Breast epithelium (tissue), 4 donors: Measurements from ENCODE around the gene RB1. TPM values are rescaled to one million over a fixed set of nuclear protein-coding genes. Genes with fewer than 3 reads are reported as not detected.

Experiments used
- DNase-seq, 2 donors: peaks; one replicate each; pipeline ENCODE4 v3.0.0-alpha.2; 2019; ENCODE audit warnings: low spot score in 2 of 2
- H3K27ac ChIP-seq, 2 donors: fragments of 200-600 bp; sonication (generic) in 1 of 2; one replicate each; pipeline ENCODE4 v1.5.1; 2016 to 2019; ENCODE audit warnings: mild to moderate bottlenecking in 1 of 2
- H3K27me3 ChIP-seq, 2 donors: fragments of 200-600 bp; sonication (generic) in 1 of 2; one replicate each; pipeline versions ENCODE4 v1.5.1 to v1.6.0; 2017 to 2019; ENCODE audit warnings: control low read depth in 1 of 2, mild to moderate bottlenecking in 1 of 2
- H3K36me3 ChIP-seq: fragments of 200-600 bp; one replicate; pipeline ENCODE4 v1.5.1; 2019
- H3K4me1 ChIP-seq, 2 donors: fragments of 200-600 bp; sonication (generic); one replicate each; pipeline ENCODE4 v1.5.1; 2016 to 2019; ENCODE audit warnings: control low read depth in 1 of 2
- H3K4me3 ChIP-seq, 3 donors: fragments of 200-600 bp; sonication (generic); 1 replicate in 2 of 3; 2 replicates in 1 of 3; pipeline ENCODE4 v1.5.1; 2016 to 2019; ENCODE audit warnings: mild to moderate bottlenecking in 3 of 3, moderate library complexity in 2 of 3
- H3K9me3 ChIP-seq, 2 donors: fragments of 200-600 bp; sonication (generic) in 1 of 2; one replicate each; pipeline ENCODE4 v1.5.1; 2016 to 2019; ENCODE audit warnings: control low read depth in 1 of 2
- CTCF ChIP-seq, 3 donors: fragments of 450-650 bp; IDR thresholded peaks; one replicate each; pipeline ENCODE4 v1.5.1; 2016 to 2017; ENCODE audit warnings: antibody characterized with exemption in 3 of 3, mild to moderate bottlenecking in 3 of 3, moderate library complexity in 3 of 3
- POLR2A ChIP-seq: fragments of 450-650 bp; IDR thresholded peaks from one replicate; pipeline ENCODE4 v1.6.1; 2016; ENCODE audit warnings: antibody characterized with exemption, mild to moderate bottlenecking, moderate library complexity
- POLR2AphosphoS5 ChIP-seq, 3 donors: sonication (generic); formaldehyde crosslinking; IDR thresholded peaks; one replicate each; pipeline ENCODE4 v1.6.1; 2017; ENCODE audit warnings: antibody characterized with exemption in 3 of 3
- intact Hi-C: fragments of 100-400 bp; cut with DNase I; formaldehyde crosslinking; loops from one replicate; pipeline ENCODE4 v1.15.1; 2023; ENCODE audit warnings: low total_unique reads
- total RNA-seq, 3 donors: library from RNA; depleted of rRNA; stranded (reverse); fragments of >200 nt; gene quantifications; one replicate each; pipeline ENCODE4 v1.1.0, GENCODE V29; 2016

Gene RB1
- total RNA-seq, 3 donors from 2014 or later = 24.0 to 45.2 (median 43.6) TPM

GRCh38 chr13:48511621-48512230, 208.2 kb downstream of the RB1 start:
- H3K27ac ChIP-seq = peak overlapping the region; percentile 17 to 22
- no peaks in the 10 kb centered on the region for H3K4me1 ChIP-seq
- no peaks in the 10 kb centered on the region for H3K27me3 ChIP-seq
- H3K36me3 ChIP-seq = no peaks in the 10 kb centered on the region
- no peaks in the 10 kb centered on the region for H3K9me3 ChIP-seq
- H3K4me3 ChIP-seq = peak overlapping the region in 1 of 3 donors; percentile 46
- DNase-seq = no peak
- intact Hi-C loops = no loop called here
- TF ChIP-seq POLR2AphosphoS5 (IDR thresholded peaks at IDR 0.05) (no peak), CTCF (IDR thresholded peaks at IDR 0.05) (no peak), POLR2A (no peak)

DNA sequence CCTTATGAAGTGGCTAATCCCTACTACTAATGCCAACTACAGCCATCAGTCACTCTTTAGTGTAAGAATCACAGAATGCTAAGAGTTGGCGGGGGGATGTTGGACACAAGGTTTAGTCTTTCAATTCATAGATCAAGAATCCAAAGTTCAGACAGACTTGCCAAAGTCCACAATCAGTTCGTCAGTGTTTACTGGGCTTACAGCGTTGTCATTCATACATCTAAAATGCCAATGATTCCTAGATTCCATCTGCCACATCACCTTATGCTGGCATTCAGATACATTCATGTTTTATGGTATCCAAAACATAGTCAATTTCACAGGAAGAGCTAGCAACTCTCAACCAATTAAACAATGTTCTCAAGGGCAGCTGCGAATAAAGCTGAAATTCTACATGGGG, 211.2 kb downstream of the RB1 start:
- Histone ChIP-seq H3K4me1 (no peaks in the 10 kb centered on the region), H3K27ac (no peak overlapping the region), H3K27me3 (no peaks in the 10 kb centered on the region), H3K4me3 (no peak overlapping the region), H3K36me3 (no peaks in the 10 kb centered on the region), H3K9me3 (no peaks in the 10 kb centered on the region)
- no peak for TF ChIP-seq CTCF (IDR thresholded peaks at IDR 0.05)
- TF ChIP-seq POLR2AphosphoS5 (IDR thresholded peaks at IDR 0.05) = no peak
- no peak for TF ChIP-seq POLR2A
- no peak for DNase-seq
- intact Hi-C loops = no loop called here

DNA sequence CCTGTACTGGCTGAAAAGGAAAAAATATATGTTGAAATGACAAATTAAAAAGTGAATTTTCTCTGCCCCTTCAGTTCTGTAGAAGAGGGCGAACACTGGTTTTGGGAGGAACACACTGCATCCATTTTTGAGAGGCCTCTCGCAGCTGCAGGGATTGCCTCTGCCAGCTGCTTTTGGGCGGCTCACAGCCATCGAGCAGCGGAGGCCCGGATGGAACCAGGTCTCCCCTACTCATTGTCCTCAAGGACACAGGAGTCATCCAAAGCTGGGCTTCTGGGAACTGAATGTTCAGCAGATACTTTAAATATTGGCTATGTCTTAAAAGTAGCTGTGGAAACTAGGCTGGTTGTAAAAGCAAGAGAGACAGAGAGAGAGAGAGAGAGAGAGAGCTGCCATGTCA, 212.2 kb downstream of the RB1 start:
- H3K4me3 ChIP-seq = no peak overlapping the region
- intact Hi-C loops = no loop called here
- H3K4me1 ChIP-seq = no peaks in the 10 kb centered on the region
- H3K36me3 ChIP-seq = no peaks in the 10 kb centered on the region
- H3K9me3 ChIP-seq = no peaks in the 10 kb centered on the region
- H3K27me3 ChIP-seq = no peaks in the 10 kb centered on the region
- TF ChIP-seq CTCF (IDR thresholded peaks at IDR 0.05) (no peak), POLR2AphosphoS5 (IDR thresholded peaks at IDR 0.05) (no peak), POLR2A (no peak)
- no peak for DNase-seq
- no peak overlapping the region for H3K27ac ChIP-seq

GRCh38 chr13:48518083-48518482, 214.5 kb downstream of the RB1 start:
- intact Hi-C loops = no loop called here
- DNase-seq = no peak
- Histone ChIP-seq H3K9me3 (no peaks in the 10 kb centered on the region), H3K4me3 (no peak overlapping the region), H3K27ac (no peak overlapping the region), H3K4me1 (no peaks in the 10 kb centered on the region), H3K27me3 (no peaks in the 10 kb centered on the region), H3K36me3 (no peaks in the 10 kb centered on the region)
- TF ChIP-seq POLR2AphosphoS5 (IDR thresholded peaks at IDR 0.05) (no peak), POLR2A (no peak), CTCF (IDR thresholded peaks at IDR 0.05) (no peak)

GRCh38 chr13:48526286-48526685, 222.7 kb downstream of the RB1 start:
- no peaks in the 10 kb centered on the region for H3K9me3 ChIP-seq
- DNase-seq = no peak
- H3K36me3 ChIP-seq = no peaks in the 10 kb centered on the region
- H3K4me3 ChIP-seq = no peak overlapping the region
- TF ChIP-seq POLR2AphosphoS5 (IDR thresholded peaks at IDR 0.05) (no peak), CTCF (IDR thresholded peaks at IDR 0.05) (no peak), POLR2A (no peak)
- H3K27ac ChIP-seq = no peak overlapping the region
- H3K27me3 ChIP-seq = no peaks in the 10 kb centered on the region
- intact Hi-C loops = no loop called here
- H3K4me1 ChIP-seq = no peaks in the 10 kb centered on the region
